Measurements from ENCODE around the gene SGTA. TPM values are rescaled to one million over a fixed set of nuclear protein-coding genes. Genes with fewer than 3 reads are reported as not detected.

The SGTA gene
- total and polyA plus RNA-seq, 4 donors, result 16.7 to 38.4 (median 21.0) TPM

DNA sequence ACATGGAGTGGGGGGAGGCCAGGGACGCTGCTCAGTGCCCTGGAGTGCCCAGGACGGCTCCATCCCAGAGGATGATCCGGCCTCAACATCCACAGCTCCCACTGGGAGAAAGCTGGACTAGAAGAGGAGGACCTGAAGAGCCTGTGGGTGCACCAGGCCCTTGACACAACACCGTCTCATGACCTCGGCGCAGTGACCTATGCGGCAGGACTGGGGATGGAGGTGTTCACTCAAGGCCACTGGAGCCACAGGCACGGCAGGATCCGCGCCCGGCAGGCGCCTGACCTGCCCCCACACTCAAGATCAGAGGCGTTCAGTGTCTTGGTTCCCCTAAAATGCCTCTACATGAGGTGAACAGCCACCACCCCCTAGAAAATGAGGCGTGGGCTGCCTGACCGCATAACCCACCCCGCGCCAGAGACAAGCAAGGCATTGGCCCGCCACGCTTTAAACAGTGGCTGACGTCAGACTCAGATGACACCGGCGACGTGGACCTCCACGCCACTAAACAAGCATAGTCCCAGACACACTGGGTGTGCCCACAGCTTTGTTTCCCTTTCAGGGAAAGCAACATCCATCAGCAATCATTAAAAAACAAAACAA is 8.0 kb downstream of the SGTA start:
- 88% methylated on average over 24 of the region's 24 CpGs for WGBS
- Histone ChIP-seq H3K4me1 (ENCODE audit: control insufficient read depth in 4 of 4, insufficient read depth in 4 of 4, low read length in 3 of 4) (peaks cover 3 to 23% (median 10%) of the 10 kb centered on the region in 4 donors), H3K4me3 (ENCODE audit: low read depth in 1 of 3, low read length in 3 of 3) (peak overlapping the region in 2 of 3 donors; percentile 21 to 37), H3K9ac (ENCODE audit: low read depth in 1 of 2, low read length in 2 of 2) (peak overlapping the region; percentile 61 to 73), H3K27me3 (ENCODE audit: control insufficient read depth in 4 of 4, insufficient read depth in 4 of 4, low read length in 3 of 4) (no peaks in the 10 kb centered on the region), H3K9me3 (ENCODE audit: control insufficient read depth in 4 of 4, low read length in 3 of 4) (no peaks in the 10 kb centered on the region), H3K27ac (ENCODE audit: low read depth in 1 of 2, low read length in 2 of 2) (peak overlapping the region; percentile 97 to 99), H3K36me3 (ENCODE audit: control insufficient read depth in 4 of 4, insufficient read depth in 3 of 4, low read depth in 1 of 4, low read length in 3 of 4) (no peaks in the 10 kb centered on the region)
- TF ChIP-seq ZBTB33 (IDR thresholded peaks at IDR 0.05) (no peak), FOXA1 (IDR thresholded peaks at IDR 0.05) (no peak), REST (IDR thresholded peaks at IDR 0.05) (no peak)
- DNase-seq (ENCODE audit: low spot score), result no peak

DNA sequence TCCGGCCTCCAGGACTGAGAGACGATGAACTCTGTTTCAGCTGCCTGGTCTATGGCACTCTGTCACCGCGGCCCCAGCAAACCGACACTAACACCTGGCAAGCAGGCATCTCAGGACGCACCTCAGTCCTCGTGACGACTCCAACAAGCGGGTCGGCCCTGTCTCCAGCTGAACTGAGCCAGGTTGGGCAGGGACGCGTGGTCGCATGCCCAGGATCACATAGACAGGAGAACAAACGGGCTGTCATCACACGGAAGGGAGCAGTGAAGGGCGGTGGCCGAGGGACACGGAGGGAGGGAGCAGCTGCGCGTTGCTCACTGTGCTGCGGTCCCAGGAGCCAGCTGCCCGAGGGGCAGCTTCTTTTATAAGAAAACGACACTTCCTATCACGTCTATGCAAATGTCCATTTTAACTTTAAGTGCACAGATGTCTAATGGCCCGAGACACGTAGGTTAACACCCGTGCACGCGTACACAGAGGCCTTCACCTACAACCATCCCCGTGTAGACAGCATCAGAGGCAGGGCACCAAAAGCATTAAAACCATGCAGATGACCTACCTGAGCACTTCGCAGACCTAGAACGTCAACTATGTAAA is 8.9 kb downstream of the SGTA start:
- Histone ChIP-seq H3K9me3 (ENCODE audit: control insufficient read depth in 4 of 4, low read length in 3 of 4) (no peaks in the 10 kb centered on the region), H3K4me3 (ENCODE audit: low read depth in 1 of 3, low read length in 3 of 3) (no peak overlapping the region), H3K27me3 (ENCODE audit: control insufficient read depth in 4 of 4, insufficient read depth in 4 of 4, low read length in 3 of 4) (no peaks in the 10 kb centered on the region), H3K9ac (ENCODE audit: low read depth in 1 of 2, low read length in 2 of 2) (no peak overlapping the region), H3K27ac (ENCODE audit: low read depth in 1 of 2, low read length in 2 of 2) (peak overlapping the region in 1 of 2 donors; percentile 99), H3K36me3 (ENCODE audit: control insufficient read depth in 4 of 4, insufficient read depth in 3 of 4, low read depth in 1 of 4, low read length in 3 of 4) (no peaks in the 10 kb centered on the region), H3K4me1 (ENCODE audit: control insufficient read depth in 4 of 4, insufficient read depth in 4 of 4, low read length in 3 of 4) (peaks cover 3 to 24% (median 8%) of the 10 kb centered on the region in 4 donors)
- WGBS, result 94% methylated on average over 32 of the region's 32 CpGs
- DNase-seq (ENCODE audit: low spot score), result no peak
- TF ChIP-seq, protein P1, sequence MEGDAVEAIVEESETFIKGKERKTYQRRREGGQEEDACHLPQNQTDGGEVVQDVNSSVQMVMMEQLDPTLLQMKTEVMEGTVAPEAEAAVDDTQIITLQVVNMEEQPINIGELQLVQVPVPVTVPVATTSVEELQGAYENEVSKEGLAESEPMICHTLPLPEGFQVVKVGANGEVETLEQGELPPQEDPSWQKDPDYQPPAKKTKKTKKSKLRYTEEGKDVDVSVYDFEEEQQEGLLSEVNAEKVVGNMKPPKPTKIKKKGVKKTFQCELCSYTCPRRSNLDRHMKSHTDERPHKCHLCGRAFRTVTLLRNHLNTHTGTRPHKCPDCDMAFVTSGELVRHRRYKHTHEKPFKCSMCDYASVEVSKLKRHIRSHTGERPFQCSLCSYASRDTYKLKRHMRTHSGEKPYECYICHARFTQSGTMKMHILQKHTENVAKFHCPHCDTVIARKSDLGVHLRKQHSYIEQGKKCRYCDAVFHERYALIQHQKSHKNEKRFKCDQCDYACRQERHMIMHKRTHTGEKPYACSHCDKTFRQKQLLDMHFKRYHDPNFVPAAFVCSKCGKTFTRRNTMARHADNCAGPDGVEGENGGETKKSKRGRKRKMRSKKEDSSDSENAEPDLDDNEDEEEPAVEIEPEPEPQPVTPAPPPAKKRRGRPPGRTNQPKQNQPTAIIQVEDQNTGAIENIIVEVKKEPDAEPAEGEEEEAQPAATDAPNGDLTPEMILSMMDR (IDR thresholded peaks at IDR 0.05; ENCODE audit: low read depth, low read length, missing input control), result no peak
- TF ChIP-seq ZBTB33 (IDR thresholded peaks at IDR 0.05) (no peak), JUND (IDR thresholded peaks at IDR 0.05) (no peak), FOXA2 (IDR thresholded peaks at IDR 0.05) (no peak), SP1 (IDR thresholded peaks at IDR 0.05) (no peak), NR2F2 (IDR thresholded peaks at IDR 0.05) (no peak), RXRA (IDR thresholded peaks at IDR 0.05) (no peak), REST (IDR thresholded peaks at IDR 0.05) (no peak), RAD21 (IDR thresholded peaks at IDR 0.05) (no peak), YY1 (IDR thresholded peaks at IDR 0.05) (no peak), MAX (IDR thresholded peaks at IDR 0.05) (no peak), TAF1 (conservative IDR thresholded peaks at IDR 0.05) (no peak), HNF4A (conservative IDR thresholded peaks at IDR 0.05) (no peak), HNF4G (IDR thresholded peaks at IDR 0.05) (no peak), EGR1 (IDR thresholded peaks at IDR 0.05; ENCODE audit: low read depth in 2 of 2) (no peak), GABPA (IDR thresholded peaks at IDR 0.05 in 1 of 2, conservative IDR thresholded peaks at IDR 0.05 in 1 of 2) (no peak), FOXA1 (IDR thresholded peaks at IDR 0.05) (no peak)
- TF ChIP-seq, protein P2, sequence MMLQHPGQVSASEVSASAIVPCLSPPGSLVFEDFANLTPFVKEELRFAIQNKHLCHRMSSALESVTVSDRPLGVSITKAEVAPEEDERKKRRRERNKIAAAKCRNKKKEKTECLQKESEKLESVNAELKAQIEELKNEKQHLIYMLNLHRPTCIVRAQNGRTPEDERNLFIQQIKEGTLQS (IDR thresholded peaks at IDR 0.05), result no peak
